HepG2 (cell line): ENCODE data around the gene GALNT15. TPM values are rescaled to one million over a fixed set of nuclear protein-coding genes. Genes with fewer than 3 reads are reported as not detected.

Experiments
- ARNT ChIP-seq: fragments of 450-650 bp; IDR thresholded peaks from 2 replicates; pipeline ENCODE4 v1.6.1; 2017
- ASH2L ChIP-seq: fragments of 300-600, 200-600 bp; sonication (generic); IDR thresholded peaks from 2 replicates; pipeline ENCODE4 v1.7.0; 2017; ENCODE audit warnings: low read depth, mild to moderate bottlenecking, moderate library complexity, mixed read lengths, low read length; ENCODE audit not compliant: insufficient read length
- BORCS8-MEF2B ChIP-seq: sonication (generic); formaldehyde crosslinking; IDR thresholded peaks from 2 replicates; pipeline ENCODE4 v1.8.0; 2022; ENCODE audit warnings: mild to moderate bottlenecking, missing genetic modification reagents
- GMEB1 ChIP-seq: sonication (generic); formaldehyde crosslinking; IDR thresholded peaks from 2 replicates; pipeline ENCODE4 v1.5.1; 2020; ENCODE audit warnings: missing genetic modification reagents, mild to moderate bottlenecking, borderline replicate concordance
- HDAC1 ChIP-seq: sonication (generic); formaldehyde crosslinking; IDR thresholded peaks from 2 replicates; pipeline ENCODE4 v1.5.1; 2020; ENCODE audit warnings: mild to moderate bottlenecking, missing genetic modification reagents
- NBN ChIP-seq: fragments of 450-650 bp; conservative IDR thresholded peaks from 2 replicates; pipeline ENCODE4 v1.6.1; 2017
- NFE2L1 ChIP-seq: sonication (generic); formaldehyde crosslinking; IDR thresholded peaks from 2 replicates; pipeline ENCODE4 v1.4.0; 2020; ENCODE audit warnings: missing genetic modification reagents, mild to moderate bottlenecking, borderline replicate concordance
- PHF20 ChIP-seq: sonication (generic); formaldehyde crosslinking; IDR thresholded peaks from 2 replicates; pipeline ENCODE4 v1.5.0; 2020; ENCODE audit warnings: mild to moderate bottlenecking, missing genetic modification reagents
- SOX13 ChIP-seq, 3 experiments: fragments of 450-650 bp in 1 of 3; sonication (generic) in 1 of 3; formaldehyde crosslinking in 1 of 3; IDR thresholded peaks in 2 of 3; conservative IDR thresholded peaks in 1 of 3; 2 replicates each; pipeline versions ENCODE4 v1.5.0 to v1.6.1; 2016 to 2020; ENCODE audit warnings: antibody characterized with exemption in 1 of 3, mild to moderate bottlenecking in 1 of 3, missing compliant biosample characterization in 1 of 3, missing genetic modification reagents in 1 of 3, moderate library complexity in 1 of 3
- TEAD3 ChIP-seq: optimal IDR thresholded peaks from 2 replicates; pipeline ENCODE3; 2016; ENCODE audit warnings: borderline replicate concordance
- TOE1 ChIP-seq: sonication (generic); formaldehyde crosslinking; IDR thresholded peaks from 2 replicates; pipeline ENCODE4 v1.4.0; 2020; ENCODE audit warnings: mild to moderate bottlenecking, missing genetic modification reagents
- YY1 ChIP-seq: IDR thresholded peaks from 2 replicates; pipeline ENCODE4 v1.6.1; 2011; ENCODE audit warnings: low read length, low read depth, moderate library complexity, mild to moderate bottlenecking; ENCODE audit not compliant: insufficient read depth, insufficient replicate concordance
- ZFP36 ChIP-seq: fragments of 150-350 bp; IDR thresholded peaks from 2 replicates; pipeline ENCODE4 v1.6.1; 2018; ENCODE audit warnings: borderline replicate concordance, low read length, low read depth; ENCODE audit not compliant: partially characterized antibody
- ZMYM3 ChIP-seq: sonication (generic); formaldehyde crosslinking; IDR thresholded peaks from 2 replicates; pipeline ENCODE4 v1.5.1; 2020; ENCODE audit warnings: mild to moderate bottlenecking, missing genetic modification reagents
- ZNF383 ChIP-seq: sonication (generic); formaldehyde crosslinking; IDR thresholded peaks from 2 replicates; pipeline ENCODE4 v1.4.0; 2020; ENCODE audit warnings: missing genetic modification reagents, mild to moderate bottlenecking, borderline replicate concordance
- ZNF430 ChIP-seq: sonication (generic); formaldehyde crosslinking; IDR thresholded peaks from 2 replicates; pipeline ENCODE4 v1.9.0; 2021; ENCODE audit warnings: mild to moderate bottlenecking, missing genetic modification reagents
- ZNF546 ChIP-seq: sonication (generic); formaldehyde crosslinking; conservative IDR thresholded peaks from 2 replicates; pipeline ENCODE4 v1.8.1; 2023; ENCODE audit warnings: mild to moderate bottlenecking, missing genetic modification reagents
- ZNF83 ChIP-seq: sonication (generic); formaldehyde crosslinking; IDR thresholded peaks from 2 replicates; pipeline ENCODE4 v1.4.0; 2020; ENCODE audit warnings: missing genetic modification reagents, mild to moderate bottlenecking, borderline replicate concordance
- polyA plus RNA-seq, 8 experiments: library from polyadenylated mRNA; depleted of rRNA in 3 of 8; stranded (reverse) in 7 of 8; unstranded in 1 of 8; fragments of >200 nt; fragmentation: Illumina TruSeq in 4 of 8; extraction: Trizol in 4 of 8; gene quantifications; 2 replicates each; pipeline versions ENCODE4 v1.2.1 to v1.2.3, GENCODE V29; 2011 to 2016; ENCODE audit warnings: low read depth in 4 of 8, missing spikeins in 1 of 8, mixed read lengths in 1 of 8; ENCODE audit not compliant: insufficient read depth in 1 of 8
- total RNA-seq, 5 experiments: library from RNA; depleted of rRNA; stranded (reverse); fragments of >200 nt; fragmentation: Illumina TruSeq; extraction: Trizol; gene quantifications; 2 replicates each; pipeline ENCODE4 v1.2.3, GENCODE V29; 2016; ENCODE audit warnings: low read depth in 1 of 5
- TF ChIP-seq, protein P1 (sequence below): sonication (generic); formaldehyde crosslinking; conservative IDR thresholded peaks from 2 replicates; pipeline ENCODE4 v1.5.0; 2020; ENCODE audit warnings: missing genetic modification reagents
- TF ChIP-seq, protein P2 (sequence below): sonication (generic); formaldehyde crosslinking; conservative IDR thresholded peaks from 2 replicates; pipeline ENCODE4 v1.8.0; 2022; ENCODE audit warnings: mild to moderate bottlenecking, moderate library complexity, missing genetic modification reagents
- TF ChIP-seq, protein P3 (sequence below): IDR thresholded peaks from 2 replicates; pipeline ENCODE4 v1.6.1; 2016; ENCODE audit warnings: low read depth, borderline replicate concordance
- TF ChIP-seq, protein P4 (sequence below): sonication (generic); formaldehyde crosslinking; IDR thresholded peaks from 2 replicates; pipeline ENCODE4 v1.9.0; 2021; ENCODE audit warnings: missing genetic modification reagents, mild to moderate bottlenecking, borderline replicate concordance

GALNT15 gene
- total and polyA plus RNA-seq, 2 of the 13 experiments (the other 11 are each of a cell fraction or from before 2014, with no cell fraction given): 0.02 to 0.04 TPM

- TF ChIP-seq, protein P1, sequence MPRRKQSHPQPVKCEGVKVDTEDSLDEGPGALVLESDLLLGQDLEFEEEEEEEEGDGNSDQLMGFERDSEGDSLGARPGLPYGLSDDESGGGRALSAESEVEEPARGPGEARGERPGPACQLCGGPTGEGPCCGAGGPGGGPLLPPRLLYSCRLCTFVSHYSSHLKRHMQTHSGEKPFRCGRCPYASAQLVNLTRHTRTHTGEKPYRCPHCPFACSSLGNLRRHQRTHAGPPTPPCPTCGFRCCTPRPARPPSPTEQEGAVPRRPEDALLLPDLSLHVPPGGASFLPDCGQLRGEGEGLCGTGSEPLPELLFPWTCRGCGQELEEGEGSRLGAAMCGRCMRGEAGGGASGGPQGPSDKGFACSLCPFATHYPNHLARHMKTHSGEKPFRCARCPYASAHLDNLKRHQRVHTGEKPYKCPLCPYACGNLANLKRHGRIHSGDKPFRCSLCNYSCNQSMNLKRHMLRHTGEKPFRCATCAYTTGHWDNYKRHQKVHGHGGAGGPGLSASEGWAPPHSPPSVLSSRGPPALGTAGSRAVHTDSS (CRISPR knock-in tag): no peak
- no peak for TF ChIP-seq YY1
- no peak for TF ChIP-seq HDAC1
- TF ChIP-seq TEAD3: peak; percentile 16
- TF ChIP-seq ZNF430 (CRISPR knock-in tag): no peak
- no peak for TF ChIP-seq ZNF383 (CRISPR knock-in tag)
- TF ChIP-seq, protein P2, sequence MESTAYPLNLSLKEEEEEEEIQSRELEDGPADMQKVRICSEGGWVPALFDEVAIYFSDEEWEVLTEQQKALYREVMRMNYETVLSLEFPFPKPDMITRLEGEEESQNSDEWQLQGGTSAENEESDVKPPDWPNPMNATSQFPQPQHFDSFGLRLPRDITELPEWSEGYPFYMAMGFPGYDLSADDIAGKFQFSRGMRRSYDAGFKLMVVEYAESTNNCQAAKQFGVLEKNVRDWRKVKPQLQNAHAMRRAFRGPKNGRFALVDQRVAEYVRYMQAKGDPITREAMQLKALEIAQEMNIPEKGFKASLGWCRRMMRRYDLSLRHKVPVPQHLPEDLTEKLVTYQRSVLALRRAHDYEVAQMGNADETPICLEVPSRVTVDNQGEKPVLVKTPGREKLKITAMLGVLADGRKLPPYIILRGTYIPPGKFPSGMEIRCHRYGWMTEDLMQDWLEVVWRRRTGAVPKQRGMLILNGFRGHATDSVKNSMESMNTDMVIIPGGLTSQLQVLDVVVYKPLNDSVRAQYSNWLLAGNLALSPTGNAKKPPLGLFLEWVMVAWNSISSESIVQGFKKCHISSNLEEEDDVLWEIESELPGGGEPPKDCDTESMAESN (CRISPR knock-in tag): no peak
- TF ChIP-seq ZFP36: no peak
- TF ChIP-seq ZMYM3: no peak
- no peak for TF ChIP-seq NBN
- no peak for TF ChIP-seq SOX13 (IDR thresholded peaks at IDR 0.05)
- peak in 1 of 2 experiments; percentile 13; a peak in 1 of 4 replicates for TF ChIP-seq SOX13 (CRISPR knock-in tag; conservative IDR thresholded peaks at IDR 0.05 in 1 of 2, IDR thresholded peaks at IDR 0.05 in 1 of 2)
- no peak for TF ChIP-seq ZNF83 (CRISPR knock-in tag)
- TF ChIP-seq ASH2L: peak; percentile 16
- TF ChIP-seq, protein P3, sequence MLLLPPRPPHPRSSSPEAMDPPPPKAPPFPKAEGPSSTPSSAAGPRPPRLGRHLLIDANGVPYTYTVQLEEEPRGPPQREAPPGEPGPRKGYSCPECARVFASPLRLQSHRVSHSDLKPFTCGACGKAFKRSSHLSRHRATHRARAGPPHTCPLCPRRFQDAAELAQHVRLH (CRISPR knock-in tag): 0 out of 2 replicates have a peak, but pooled peaks have one; percentile 19
- no peak for TF ChIP-seq PHF20 (CRISPR knock-in tag)
- TF ChIP-seq, protein P4, sequence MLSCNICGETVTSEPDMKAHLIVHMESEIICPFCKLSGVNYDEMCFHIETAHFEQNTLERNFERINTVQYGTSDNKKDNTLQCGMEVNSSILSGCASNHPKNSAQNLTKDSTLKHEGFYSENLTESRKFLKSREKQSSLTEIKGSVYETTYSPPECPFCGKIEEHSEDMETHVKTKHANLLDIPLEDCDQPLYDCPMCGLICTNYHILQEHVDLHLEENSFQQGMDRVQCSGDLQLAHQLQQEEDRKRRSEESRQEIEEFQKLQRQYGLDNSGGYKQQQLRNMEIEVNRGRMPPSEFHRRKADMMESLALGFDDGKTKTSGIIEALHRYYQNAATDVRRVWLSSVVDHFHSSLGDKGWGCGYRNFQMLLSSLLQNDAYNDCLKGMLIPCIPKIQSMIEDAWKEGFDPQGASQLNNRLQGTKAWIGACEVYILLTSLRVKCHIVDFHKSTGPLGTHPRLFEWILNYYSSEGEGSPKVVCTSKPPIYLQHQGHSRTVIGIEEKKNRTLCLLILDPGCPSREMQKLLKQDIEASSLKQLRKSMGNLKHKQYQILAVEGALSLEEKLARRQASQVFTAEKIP (CRISPR knock-in tag): no peak
- no peak for TF ChIP-seq GMEB1
- TF ChIP-seq ZNF546: no peak
- TF ChIP-seq BORCS8-MEF2B (CRISPR knock-in tag): 0 out of 2 replicates have a peak, but pooled peaks have one; percentile 15
- TF ChIP-seq ARNT: no peak
- TF ChIP-seq TOE1 (CRISPR knock-in tag): peak; percentile 83; the same call in 1 of the 2 replicates
- no peak for TF ChIP-seq NFE2L1 (CRISPR knock-in tag)
Observed at GRCh38 chr3:16247282-16248061, 73.0 kb downstream of the GALNT15 start (continued).
